NCI-H345 treated with DMSO at 0.1 percent for 48 hours (cell line): ENCODE data around the gene TK2.
"Not testable (repeated sequence)": the region's sequence is repeated elsewhere in the genome, so short reads cannot be mapped to it uniquely, and the experiment has no call there.

Experiments
- DNase-seq: peaks from one replicate; lab custom pipeline; 2025; ENCODE audit not compliant: unreplicated experiment; lab: John Stamatoyannopoulos, UW

The TK2 gene

GRCh38 chr16:66469947-66470546, 79.9 kb downstream of the TK2 start:
- DNase-seq, result no peak

- no peak for DNase-seq
These were observed 80.5 kb downstream of the TK2 start for GRCh38 chr16:66469291-66469946.

GRCh38 chr16:66468321-66468965, 81.5 kb downstream of the TK2 start:
- DNase-seq, result no peak

- DNase-seq, result no peak
These were observed 82.3 kb downstream of the TK2 start for GRCh38 chr16:66467611-66468010.

GRCh38 chr16:66466636-66467035, 83.3 kb downstream of the TK2 start:
- DNase-seq, result not testable (repeated sequence)

- DNase-seq, result not testable (repeated sequence)
These were observed 84.0 kb downstream of the TK2 start for GRCh38 chr16:66465946-66466345.

- DNase-seq, result no peak
These were observed 87.0 kb downstream of the TK2 start for GRCh38 chr16:66462912-66463311.

- DNase-seq, result no peak
These were observed 89.2 kb downstream of the TK2 start for GRCh38 chr16:66460703-66461102.

GRCh38 chr16:66459878-66460277, 90.0 kb downstream of the TK2 start:
- no peak for DNase-seq

- DNase-seq, result no peak
These were observed 91.1 kb downstream of the TK2 start for GRCh38 chr16:66458853-66459252.

GRCh38 chr16:66458292-66458691, 91.6 kb downstream of the TK2 start:
- DNase-seq, result no peak
